ENCODE data around the gene GCSAM. TPM values are rescaled to one million over a fixed set of nuclear protein-coding genes. Genes with fewer than 3 reads are reported as not detected.

The GCSAM gene
- total RNA-seq, 1 experiment from 2014 or later: not detected

DNA sequence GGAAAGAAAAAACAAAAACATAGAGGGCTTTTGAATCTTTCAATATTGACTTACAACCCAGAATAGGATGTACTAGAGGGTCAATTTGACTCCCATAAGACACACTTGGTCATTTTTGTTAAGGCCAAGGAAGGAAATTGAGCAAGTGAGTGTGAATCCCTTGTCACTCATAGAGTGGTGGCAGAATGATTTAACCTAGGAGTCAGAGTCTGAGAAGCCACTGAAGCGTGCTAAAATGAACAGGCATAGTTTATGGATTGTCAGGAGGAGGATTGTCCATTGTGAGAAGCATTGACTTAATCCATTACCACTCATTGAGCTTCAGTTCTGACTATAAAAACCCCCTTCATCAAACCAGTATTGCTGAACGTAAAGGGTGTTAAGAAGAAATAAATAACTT, 8.2 kb upstream of the GCSAM start:
- H3K27ac ChIP-seq (ENCODE audit: low read depth, low read length, poor library complexity, severe bottlenecking): no peak overlapping the region
- H3K9me3 ChIP-seq (ENCODE audit: low read depth, low read length, poor library complexity, severe bottlenecking): no peaks in the 10 kb centered on the region
- no peaks in the 10 kb centered on the region for H3K27me3 ChIP-seq (replicated peaks; ENCODE audit: insufficient read depth, low read depth, low read length, poor library complexity)
- intact Hi-C loops (cut with micrococcal nuclease; ENCODE audit: unreplicated experiment): no loop called here
- H3K36me3 ChIP-seq (ENCODE audit: insufficient read depth, low read length, poor library complexity, severe bottlenecking): no peaks in the 10 kb centered on the region
- no peak for DNase-seq (ENCODE audit: low spot score)
- ChIA-PET POLR2A (ENCODE audit: low non-redundant PET) (no interaction called here), CTCF (no interaction called here)
- no peaks in the 10 kb centered on the region for H3K4me1 ChIP-seq (ENCODE audit: insufficient read depth, low read length, poor library complexity, severe bottlenecking)
- TF ChIP-seq EZH2 (IDR thresholded peaks at IDR 0.05; ENCODE audit: borderline replicate concordance, low read depth, low read length, poor library complexity, severe bottlenecking): no peak
- TF ChIP-seq, protein P1, sequence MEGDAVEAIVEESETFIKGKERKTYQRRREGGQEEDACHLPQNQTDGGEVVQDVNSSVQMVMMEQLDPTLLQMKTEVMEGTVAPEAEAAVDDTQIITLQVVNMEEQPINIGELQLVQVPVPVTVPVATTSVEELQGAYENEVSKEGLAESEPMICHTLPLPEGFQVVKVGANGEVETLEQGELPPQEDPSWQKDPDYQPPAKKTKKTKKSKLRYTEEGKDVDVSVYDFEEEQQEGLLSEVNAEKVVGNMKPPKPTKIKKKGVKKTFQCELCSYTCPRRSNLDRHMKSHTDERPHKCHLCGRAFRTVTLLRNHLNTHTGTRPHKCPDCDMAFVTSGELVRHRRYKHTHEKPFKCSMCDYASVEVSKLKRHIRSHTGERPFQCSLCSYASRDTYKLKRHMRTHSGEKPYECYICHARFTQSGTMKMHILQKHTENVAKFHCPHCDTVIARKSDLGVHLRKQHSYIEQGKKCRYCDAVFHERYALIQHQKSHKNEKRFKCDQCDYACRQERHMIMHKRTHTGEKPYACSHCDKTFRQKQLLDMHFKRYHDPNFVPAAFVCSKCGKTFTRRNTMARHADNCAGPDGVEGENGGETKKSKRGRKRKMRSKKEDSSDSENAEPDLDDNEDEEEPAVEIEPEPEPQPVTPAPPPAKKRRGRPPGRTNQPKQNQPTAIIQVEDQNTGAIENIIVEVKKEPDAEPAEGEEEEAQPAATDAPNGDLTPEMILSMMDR (conservative IDR thresholded peaks at IDR 0.05; ENCODE audit: low read depth, low read length): no peak
- no peak overlapping the region for H3K4me3 ChIP-seq (ENCODE audit: low read depth, low read length, poor library complexity, severe bottlenecking)
- no TSS peak for BruUV-seq (replicated peaks)

DNA sequence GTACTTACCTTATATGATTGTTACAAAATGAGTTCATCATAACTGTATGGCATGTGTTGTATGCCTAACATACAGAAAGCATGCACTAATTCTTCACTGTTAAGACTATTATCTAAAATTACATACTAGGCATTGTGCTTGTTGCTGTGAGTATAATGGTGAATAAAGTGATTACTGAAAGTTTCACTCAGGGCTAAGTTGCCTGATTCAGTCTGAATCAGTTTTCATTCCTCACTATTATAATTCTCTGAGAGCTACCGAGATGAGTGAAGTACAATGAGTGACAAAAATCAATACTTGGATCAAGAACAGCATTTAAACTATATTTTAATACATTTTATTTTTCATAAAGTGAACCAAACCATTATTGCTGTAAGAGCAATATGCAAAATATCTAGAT, 7.5 kb upstream of the GCSAM start:
- TF ChIP-seq, protein P1 (conservative IDR thresholded peaks at IDR 0.05; ENCODE audit: low read depth, low read length): no peak
- TF ChIP-seq EZH2 (IDR thresholded peaks at IDR 0.05; ENCODE audit: borderline replicate concordance, low read depth, low read length, poor library complexity, severe bottlenecking): no peak
- CTCF ChIA-PET: no interaction called here
- BruUV-seq (replicated peaks): no TSS peak

DNA sequence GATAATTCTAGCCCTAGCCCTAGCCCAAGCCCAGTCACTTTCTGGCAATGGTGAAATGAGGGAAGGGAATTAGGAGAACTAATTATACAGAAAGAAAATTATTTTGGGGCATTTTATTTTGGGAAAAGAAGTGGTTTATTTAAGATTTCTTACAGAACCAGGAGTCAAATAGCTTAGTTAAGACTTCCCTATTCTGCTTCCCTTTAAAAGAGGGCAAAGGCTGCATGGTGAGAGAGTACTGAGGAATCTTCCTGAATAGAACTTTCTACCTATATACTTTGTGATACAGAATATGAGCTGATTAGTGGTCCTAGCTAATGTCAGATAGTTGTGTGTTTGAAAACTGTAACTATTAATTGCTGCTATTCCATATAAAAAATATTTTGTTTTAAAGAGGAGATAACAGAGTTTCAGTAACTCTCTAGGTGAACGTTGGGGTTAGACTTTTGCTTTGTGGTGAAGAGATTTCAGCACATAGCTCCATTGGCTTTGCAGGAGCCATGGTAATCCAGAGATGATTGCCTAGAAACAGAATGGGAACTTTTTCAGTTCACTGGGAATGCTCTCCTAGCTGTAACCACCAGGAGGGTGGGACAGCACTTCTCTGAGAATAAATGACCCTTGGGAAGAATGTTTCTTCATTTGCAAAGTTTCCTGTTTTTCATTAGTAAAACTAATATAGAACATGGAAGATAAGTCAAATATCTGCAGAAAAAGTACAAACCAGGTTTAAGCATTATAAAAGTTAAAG, 5.3 kb upstream of the GCSAM start:
- TF ChIP-seq, protein P1 (conservative IDR thresholded peaks at IDR 0.05; ENCODE audit: low read depth, low read length): no peak
- TF ChIP-seq EZH2 (IDR thresholded peaks at IDR 0.05; ENCODE audit: borderline replicate concordance, low read depth, low read length, poor library complexity, severe bottlenecking): no peak
- no peaks in the 10 kb centered on the region for H3K27me3 ChIP-seq (replicated peaks; ENCODE audit: insufficient read depth, low read depth, low read length, poor library complexity)
- DNase-seq (ENCODE audit: low spot score): no peak
- intact Hi-C loops (cut with micrococcal nuclease; ENCODE audit: unreplicated experiment): loop anchor here (10.0 kb wide), 1 partner anchor 176 kb away; no protein-coding TSS in a partner anchor
- ChIA-PET POLR2A (ENCODE audit: low non-redundant PET) (no interaction called here), CTCF (no interaction called here)
- H3K9me3 ChIP-seq (ENCODE audit: low read depth, low read length, poor library complexity, severe bottlenecking): no peaks in the 10 kb centered on the region
- no peak overlapping the region for H3K27ac ChIP-seq (ENCODE audit: low read depth, low read length, poor library complexity, severe bottlenecking)
- BruUV-seq (replicated peaks): no TSS peak
- no peaks in the 10 kb centered on the region for H3K4me1 ChIP-seq (ENCODE audit: insufficient read depth, low read length, poor library complexity, severe bottlenecking)
- H3K36me3 ChIP-seq (ENCODE audit: insufficient read depth, low read length, poor library complexity, severe bottlenecking): no peaks in the 10 kb centered on the region
- no peak overlapping the region for H3K4me3 ChIP-seq (ENCODE audit: low read depth, low read length, poor library complexity, severe bottlenecking)

More for the DNA sequence above, 7.5 kb upstream of the GCSAM start:
- POLR2A ChIA-PET (ENCODE audit: low non-redundant PET): no interaction called here
- DNase-seq (ENCODE audit: low spot score): no peak
- Histone ChIP-seq H3K36me3 (ENCODE audit: insufficient read depth, low read length, poor library complexity, severe bottlenecking) (no peaks in the 10 kb centered on the region), H3K4me3 (ENCODE audit: low read depth, low read length, poor library complexity, severe bottlenecking) (no peak overlapping the region), H3K9me3 (ENCODE audit: low read depth, low read length, poor library complexity, severe bottlenecking) (no peaks in the 10 kb centered on the region), H3K4me1 (ENCODE audit: insufficient read depth, low read length, poor library complexity, severe bottlenecking) (no peaks in the 10 kb centered on the region), H3K27ac (ENCODE audit: low read depth, low read length, poor library complexity, severe bottlenecking) (no peak overlapping the region), H3K27me3 (replicated peaks; ENCODE audit: insufficient read depth, low read depth, low read length, poor library complexity) (no peaks in the 10 kb centered on the region)
- intact Hi-C loops (cut with micrococcal nuclease; ENCODE audit: unreplicated experiment): no loop called here
